Measurements from ENCODE around the gene PDE1C. TPM values are rescaled to one million over a fixed set of nuclear protein-coding genes. Genes with fewer than 3 reads are reported as not detected.

Gene PDE1C
- total RNA-seq, 1 experiment from 2014 or later: not detected

GRCh38 chr7:32116436-32116835 is 46.2 kb upstream of the PDE1C start:
- H3K27me3 ChIP-seq (replicated peaks; ENCODE audit: insufficient read depth, low read depth, low read length, poor library complexity): peaks cover 4% of the 10 kb centered on the region
- no peak overlapping the region for H3K27ac ChIP-seq (ENCODE audit: low read depth, low read length, poor library complexity, severe bottlenecking)
- no peak overlapping the region for H3K4me3 ChIP-seq (ENCODE audit: low read depth, low read length, poor library complexity, severe bottlenecking)
- H3K9me3 ChIP-seq (ENCODE audit: low read depth, low read length, poor library complexity, severe bottlenecking): peaks cover 2% of the 10 kb centered on the region
- H3K4me1 ChIP-seq (ENCODE audit: insufficient read depth, low read length, poor library complexity, severe bottlenecking): no peaks in the 10 kb centered on the region
- CTCF ChIA-PET: no interaction called here
- TF ChIP-seq EZH2 (IDR thresholded peaks at IDR 0.05; ENCODE audit: borderline replicate concordance, low read depth, low read length, poor library complexity, severe bottlenecking): no peak
- TF ChIP-seq CTCF (conservative IDR thresholded peaks at IDR 0.05; ENCODE audit: low read depth, low read length): no peak
- no peaks in the 10 kb centered on the region for H3K36me3 ChIP-seq (ENCODE audit: insufficient read depth, low read length, poor library complexity, severe bottlenecking)
- DNase-seq (ENCODE audit: low spot score): no peak
- intact Hi-C loops (cut with micrococcal nuclease; ENCODE audit: unreplicated experiment): no loop called here
- BruUV-seq (replicated peaks): no TSS peak
- POLR2A ChIA-PET (ENCODE audit: low non-redundant PET): no interaction called here

GRCh38 chr7:32115831-32116230 is 45.6 kb upstream of the PDE1C start:
- no peak for DNase-seq (ENCODE audit: low spot score)
- intact Hi-C loops (cut with micrococcal nuclease; ENCODE audit: unreplicated experiment): no loop called here
- Histone ChIP-seq H3K27me3 (replicated peaks; ENCODE audit: insufficient read depth, low read depth, low read length, poor library complexity) (peaks cover 4% of the 10 kb centered on the region), H3K4me3 (ENCODE audit: low read depth, low read length, poor library complexity, severe bottlenecking) (no peak overlapping the region), H3K4me1 (ENCODE audit: insufficient read depth, low read length, poor library complexity, severe bottlenecking) (no peaks in the 10 kb centered on the region), H3K27ac (ENCODE audit: low read depth, low read length, poor library complexity, severe bottlenecking) (no peak overlapping the region), H3K9me3 (ENCODE audit: low read depth, low read length, poor library complexity, severe bottlenecking) (peaks cover 6% of the 10 kb centered on the region), H3K36me3 (ENCODE audit: insufficient read depth, low read length, poor library complexity, severe bottlenecking) (no peaks in the 10 kb centered on the region)
- no TSS peak for BruUV-seq (replicated peaks)
- no peak for TF ChIP-seq CTCF (conservative IDR thresholded peaks at IDR 0.05; ENCODE audit: low read depth, low read length)
- TF ChIP-seq EZH2 (IDR thresholded peaks at IDR 0.05; ENCODE audit: borderline replicate concordance, low read depth, low read length, poor library complexity, severe bottlenecking): no peak
- CTCF ChIA-PET: no interaction called here
- POLR2A ChIA-PET (ENCODE audit: low non-redundant PET): no interaction called here

- DNase-seq (ENCODE audit: low spot score): no peak
- POLR2A ChIA-PET (ENCODE audit: low non-redundant PET): no interaction called here
- BruUV-seq (replicated peaks): no TSS peak
- Histone ChIP-seq H3K4me1 (ENCODE audit: insufficient read depth, low read length, poor library complexity, severe bottlenecking) (no peaks in the 10 kb centered on the region), H3K27me3 (replicated peaks; ENCODE audit: insufficient read depth, low read depth, low read length, poor library complexity) (peaks cover 24% of the 10 kb centered on the region), H3K27ac (ENCODE audit: low read depth, low read length, poor library complexity, severe bottlenecking) (no peak overlapping the region), H3K9me3 (ENCODE audit: low read depth, low read length, poor library complexity, severe bottlenecking) (peaks cover 6% of the 10 kb centered on the region), H3K4me3 (ENCODE audit: low read depth, low read length, poor library complexity, severe bottlenecking) (no peak overlapping the region), H3K36me3 (ENCODE audit: insufficient read depth, low read length, poor library complexity, severe bottlenecking) (no peaks in the 10 kb centered on the region)
- TF ChIP-seq CTCF (conservative IDR thresholded peaks at IDR 0.05; ENCODE audit: low read depth, low read length) (no peak), EZH2 (IDR thresholded peaks at IDR 0.05; ENCODE audit: borderline replicate concordance, low read depth, low read length, poor library complexity, severe bottlenecking) (no peak)
- CTCF ChIA-PET: no interaction called here
- intact Hi-C loops (cut with micrococcal nuclease; ENCODE audit: unreplicated experiment): no loop called here
Observed at GRCh38 chr7:32108651-32109050, 38.4 kb upstream of the PDE1C start.

Data from A673 (cell line).